Ascending aorta (tissue), 2 donors: ENCODE measurements around the gene SCN1B. TPM values are rescaled to one million over a fixed set of nuclear protein-coding genes. Genes with fewer than 3 reads are reported as not detected.

ENCODE experiments used
- DNase-seq, 2 donors: peaks; one replicate each; pipeline ENCODE4 v3.0.0-alpha.2; 2019; ENCODE audit warnings: low spot score in 2 of 2
- H3K27ac ChIP-seq, 2 donors: fragments of 200-600 bp; sonication (generic); one replicate each; pipeline ENCODE4 v1.5.1; 2016 to 2017; ENCODE audit warnings: mild to moderate bottlenecking in 1 of 2
- H3K27me3 ChIP-seq: fragments of 200-600 bp; sonication (generic); one replicate; pipeline ENCODE4 v1.5.1; 2017
- H3K36me3 ChIP-seq, 2 donors: fragments of 200-600 bp; sonication (generic); one replicate each; pipeline ENCODE4 v1.5.1; 2016
- H3K4me1 ChIP-seq, 2 donors: fragments of 200-600 bp; sonication (generic); one replicate each; pipeline ENCODE4 v1.5.1; 2016 to 2017; ENCODE audit warnings: mild to moderate bottlenecking in 1 of 2
- H3K4me3 ChIP-seq, 2 donors: fragments of 200-600 bp; sonication (generic); one replicate each; pipeline ENCODE4 v1.5.1; 2016 to 2017; ENCODE audit warnings: mild to moderate bottlenecking in 1 of 2
- H3K9me3 ChIP-seq, 2 donors: fragments of 200-600 bp; sonication (generic); one replicate each; pipeline ENCODE4 v1.5.1; 2016
- CTCF ChIP-seq, 3 experiments: fragments of 200-600 bp in 2 of 3; fragments of 450-650 bp in 1 of 3; sonication (generic) in 2 of 3; IDR thresholded peaks; one replicate each; pipeline ENCODE4 v1.5.1; 2016 to 2019; ENCODE audit warnings: antibody characterized with exemption in 3 of 3, mild to moderate bottlenecking in 1 of 3, moderate library complexity in 1 of 3
- intact Hi-C: fragments of 100-400 bp; cut with DNase I; formaldehyde crosslinking; loops from one replicate; pipeline ENCODE4 v1.15.1; 2023
- total RNA-seq: library from RNA; depleted of rRNA; stranded (reverse); fragments of >200 nt; gene quantifications from one replicate; pipeline ENCODE4 v1.1.0, GENCODE V29; 2016

SCN1B gene
- total RNA-seq, 1 donor from 2014 or later, result 20.8 TPM

DNA sequence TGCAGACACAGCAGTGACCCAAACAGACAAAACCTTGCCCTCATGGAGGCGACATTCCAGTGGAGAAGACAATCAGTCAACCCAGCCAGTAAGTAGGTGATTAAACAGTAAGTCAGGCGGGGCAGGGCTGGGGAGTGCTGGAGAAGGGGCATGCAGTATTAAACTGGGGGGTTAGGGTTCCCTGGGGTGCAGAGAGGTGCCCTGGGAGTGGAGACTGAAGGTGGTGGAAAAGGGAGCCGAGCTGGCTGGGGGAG lies 54.2 kb downstream of the SCN1B start:
- no peak for TF ChIP-seq CTCF (IDR thresholded peaks at IDR 0.05)
- no peaks in the 10 kb centered on the region for H3K4me1 ChIP-seq
- intact Hi-C loops, result no loop called here
- no peak for DNase-seq
- no peaks in the 10 kb centered on the region for H3K36me3 ChIP-seq
- H3K27me3 ChIP-seq, result no peaks in the 10 kb centered on the region
- H3K4me3 ChIP-seq, result no peak overlapping the region
- H3K9me3 ChIP-seq, result no peaks in the 10 kb centered on the region
- no peak overlapping the region for H3K27ac ChIP-seq

DNA sequence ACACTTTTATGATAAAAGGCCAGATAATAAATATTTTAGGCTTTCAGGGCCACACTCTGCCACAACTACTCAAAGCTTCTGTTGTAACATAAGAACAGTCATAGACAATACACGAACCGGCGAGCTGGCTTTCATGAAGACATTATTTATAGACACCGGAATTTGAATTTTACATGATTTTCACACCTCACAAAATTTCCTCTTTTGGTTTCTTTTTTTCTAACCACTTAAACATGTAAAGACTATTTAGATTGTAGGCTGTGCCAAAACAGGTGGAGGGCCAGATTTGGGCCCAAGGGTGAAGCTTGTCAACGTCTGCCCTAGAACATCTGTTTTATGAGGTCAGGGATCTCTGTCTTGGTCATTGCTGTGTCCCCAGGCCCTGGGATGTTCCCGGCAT lies 55.7 kb downstream of the SCN1B start:
- no peak overlapping the region for H3K27ac ChIP-seq
- H3K36me3 ChIP-seq, result no peaks in the 10 kb centered on the region
- H3K4me1 ChIP-seq, result peaks cover 0 to 4% of the 10 kb centered on the region in 2 donors
- H3K27me3 ChIP-seq, result peaks cover 2% of the 10 kb centered on the region
- intact Hi-C loops, result no loop called here
- H3K4me3 ChIP-seq, result no peak overlapping the region
- H3K9me3 ChIP-seq, result no peaks in the 10 kb centered on the region
- TF ChIP-seq CTCF (IDR thresholded peaks at IDR 0.05), result no peak
- DNase-seq, result no peak

DNA sequence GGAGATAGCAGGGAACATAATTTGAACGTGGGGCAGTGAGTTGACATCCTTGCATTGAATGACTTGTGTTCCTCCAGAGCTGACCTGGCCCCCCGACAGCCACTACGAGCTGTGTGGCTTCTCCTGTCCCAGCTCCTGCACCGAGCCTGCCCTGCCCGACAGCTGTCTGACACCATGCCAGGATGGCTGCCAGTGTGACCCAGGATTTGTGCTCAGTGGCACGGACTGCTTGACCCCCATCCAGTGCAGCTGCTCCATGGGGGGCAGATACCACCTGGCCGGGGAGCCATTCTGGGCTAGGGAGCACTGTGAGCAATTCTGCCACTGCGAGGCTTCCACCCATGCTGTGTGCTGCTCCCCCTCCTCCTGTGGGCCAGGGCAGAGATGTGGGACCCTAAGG lies 56.2 kb downstream of the SCN1B start:
- DNase-seq, result no peak
- TF ChIP-seq CTCF (IDR thresholded peaks at IDR 0.05), result no peak
- H3K9me3 ChIP-seq, result no peaks in the 10 kb centered on the region
- no peak overlapping the region for H3K27ac ChIP-seq
- H3K4me3 ChIP-seq, result no peak overlapping the region
- intact Hi-C loops, result no loop called here
- H3K36me3 ChIP-seq, result no peaks in the 10 kb centered on the region
- peaks cover 0 to 4% of the 10 kb centered on the region in 2 donors for H3K4me1 ChIP-seq
- peaks cover 3% of the 10 kb centered on the region for H3K27me3 ChIP-seq

DNA sequence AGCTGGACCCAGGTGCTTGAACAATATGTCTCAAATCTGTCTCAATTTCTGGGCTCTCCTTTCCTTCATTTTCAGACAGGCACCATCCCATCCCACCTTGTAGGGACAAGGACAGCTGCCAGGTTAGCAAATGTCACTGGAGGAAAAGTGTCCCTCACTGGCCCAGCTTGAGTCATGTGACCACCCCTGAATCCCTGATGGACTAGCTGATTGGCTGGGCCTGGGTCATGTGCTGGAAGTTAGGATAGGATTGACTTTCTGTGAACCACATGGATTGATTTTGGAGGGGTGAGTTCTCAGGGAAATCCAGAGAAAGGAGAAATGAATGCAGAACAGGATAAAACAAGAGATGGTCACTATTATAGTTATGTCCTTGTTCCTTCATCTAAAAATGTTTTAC lies 57.1 kb downstream of the SCN1B start:
- Histone ChIP-seq H3K9me3 (no peaks in the 10 kb centered on the region), H3K27me3 (peaks cover 3% of the 10 kb centered on the region), H3K4me1 (peaks cover 0 to 4% of the 10 kb centered on the region in 2 donors), H3K27ac (no peak overlapping the region), H3K36me3 (no peaks in the 10 kb centered on the region), H3K4me3 (no peak overlapping the region)
- no peak for TF ChIP-seq CTCF (IDR thresholded peaks at IDR 0.05)
- intact Hi-C loops, result no loop called here
- no peak for DNase-seq

GRCh38 chr19:35088131-35088913 lies 58.1 kb downstream of the SCN1B start:
- Histone ChIP-seq H3K36me3 (no peaks in the 10 kb centered on the region), H3K9me3 (no peaks in the 10 kb centered on the region), H3K27me3 (peaks cover 3% of the 10 kb centered on the region), H3K27ac (no peak overlapping the region), H3K4me3 (no peak overlapping the region), H3K4me1 (peaks cover 0 to 4% of the 10 kb centered on the region in 2 donors)
- DNase-seq, result no peak
- no peak for TF ChIP-seq CTCF (IDR thresholded peaks at IDR 0.05)
- intact Hi-C loops, result no loop called here

DNA sequence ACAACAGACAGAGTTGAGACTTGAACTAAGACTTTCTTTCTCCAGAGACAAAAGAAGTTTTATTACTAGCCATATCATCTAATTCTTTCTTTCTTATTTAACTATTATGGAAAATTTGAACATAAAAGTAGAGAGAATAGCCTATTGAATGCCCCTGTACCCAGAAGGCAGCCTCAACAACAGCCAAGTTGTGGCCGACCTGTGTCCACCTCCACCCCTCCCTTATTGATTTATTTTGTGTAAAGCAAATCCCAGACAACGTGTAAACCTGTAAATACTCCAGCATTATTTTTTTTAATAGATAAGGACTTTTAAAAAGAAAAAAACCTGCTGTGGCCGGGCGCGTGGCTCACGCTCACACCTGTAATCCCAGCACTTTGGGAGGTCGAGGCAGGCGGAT lies 59.3 kb downstream of the SCN1B start:
- intact Hi-C loops, result no loop called here
- H3K27me3 ChIP-seq, result peaks cover 3% of the 10 kb centered on the region
- H3K9me3 ChIP-seq, result no peaks in the 10 kb centered on the region
- H3K4me3 ChIP-seq, result no peak overlapping the region
- no peaks in the 10 kb centered on the region for H3K36me3 ChIP-seq
- peaks cover 0 to 4% of the 10 kb centered on the region in 2 donors for H3K4me1 ChIP-seq
- H3K27ac ChIP-seq, result no peak overlapping the region
- TF ChIP-seq CTCF (IDR thresholded peaks at IDR 0.05), result no peak
- no peak for DNase-seq
